PFSK-1 (cell line): ENCODE measurements around the gene NT5C1A.

Source experiments
- POLR2AphosphoS5 ChIP-seq: IDR thresholded peaks from 2 replicates; pipeline ENCODE4 v1.6.1; 2012; ENCODE audit warnings: low read depth, mild to moderate bottlenecking, control low read depth, low read length, moderate library complexity
- TAF1 ChIP-seq: IDR thresholded peaks from 2 replicates; pipeline ENCODE4 v1.6.1; 2012; ENCODE audit warnings: low read length, control low read depth, borderline replicate concordance; ENCODE audit not compliant: insufficient read depth

DNA sequence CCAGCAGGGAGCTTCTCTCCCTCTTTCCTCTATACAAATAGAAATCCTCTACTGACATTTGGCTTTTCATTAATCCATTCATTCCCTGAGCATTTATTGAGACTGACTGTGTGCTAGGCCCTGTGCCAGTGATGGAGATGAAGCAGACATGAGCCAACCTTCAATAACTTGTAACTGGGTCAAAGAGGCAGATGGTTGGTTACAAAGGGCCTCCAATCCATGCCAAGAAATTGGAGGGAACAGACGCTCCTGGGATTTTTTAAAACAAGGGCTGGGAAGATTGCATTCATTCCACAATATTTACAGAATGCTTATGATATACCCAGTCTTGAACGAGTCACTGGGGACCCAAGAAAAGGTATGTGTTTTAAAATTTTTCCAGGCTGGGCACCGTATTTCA, 13.2 kb upstream of the NT5C1A start:
- TF ChIP-seq POLR2AphosphoS5 (no peak), TAF1 (no peak)
